Endothelial cell of umbilical vein (primary cell): Measurements from ENCODE around the gene ADGRG1. TPM values are rescaled to one million over a fixed set of nuclear protein-coding genes. Genes with fewer than 3 reads are reported as not detected.

Experiments used
- BruUV-seq: library from RNA; stranded (reverse); fragments of 400-500 nt; replicated peaks from 2 replicates; lab custom pipeline; 2021; lab: Mats Ljungman, UMichigan
- CTCF ChIA-PET: fragments of 300-600, 350-600 bp; sonication (Branson Sonifier 250); formaldehyde crosslinking; loops from one replicate; lab custom pipeline; 2021; ENCODE audit warnings: antibody characterized with exemption, inconsistent platforms; lab: Charles Lee
- POLR2A ChIA-PET: fragments of 300-600, 350-600 bp; sonication (Branson Sonifier 250); formaldehyde crosslinking; loops from one replicate; lab custom pipeline; 2021; ENCODE audit warnings: antibody characterized with exemption, inconsistent platforms; lab: Charles Lee
- DNase-seq: peaks from one replicate; pipeline ENCODE4 v3.0.0-alpha.2; 2011; ENCODE audit warnings: low read depth, low spot score
- FAIRE-seq: peaks from 2 replicates; lab custom pipeline; 2011; peaks lifted over from hg19 to GRCh38; lab: Jason Lieb, UNC
- H2AFZ ChIP-seq: 2 replicates; pipeline ENCODE4 v1.6.0; 2012; ENCODE audit warnings: low read depth, low read length, control low read depth, inconsistent platforms
- H3K27ac ChIP-seq: 2 replicates; pipeline ENCODE4 v1.5.1; 2011; ENCODE audit warnings: low read depth, mild to moderate bottlenecking, control low read depth, low read length, moderate library complexity; ENCODE audit not compliant: insufficient read depth
- H3K27me3 ChIP-seq, 2 experiments: 2 replicates each; pipeline versions ENCODE4 v1.6.0 to v1.6.1; 2011; ENCODE audit warnings: low read length in 2 of 2, mixed read lengths in 1 of 2; ENCODE audit not compliant: control insufficient read depth in 2 of 2, insufficient read depth in 2 of 2
- H3K36me3 ChIP-seq, 2 experiments: 2 replicates in 1 of 2; 3 replicates in 1 of 2; pipeline ENCODE4 v1.5.1; 2011; ENCODE audit warnings: low read length in 2 of 2, mild to moderate bottlenecking in 1 of 2, moderate library complexity in 1 of 2; ENCODE audit not compliant: control insufficient read depth in 2 of 2, insufficient read depth in 2 of 2; ENCODE audit errors: extremely low read depth in 1 of 2
- H3K4me1 ChIP-seq: 3 replicates; pipeline ENCODE4 v1.5.1; 2011; ENCODE audit warnings: mild to moderate bottlenecking, low read length; ENCODE audit not compliant: control insufficient read depth, insufficient read depth; ENCODE audit errors: extremely low read depth
- H3K4me2 ChIP-seq: 2 replicates; pipeline ENCODE4 v1.6.1; 2011; ENCODE audit warnings: low read length, control low read depth, mixed read lengths; ENCODE audit not compliant: insufficient read depth
- H3K4me3 ChIP-seq, 3 experiments: fragments of 200-600 bp in 1 of 3; sonication (generic), shearing (Covaris generic) in 1 of 3; replicated peaks in 1 of 3; 2 replicates each; pipeline ENCODE4 v1.5.1; 2011 to 2016; ENCODE audit warnings: control low read depth in 3 of 3, low read length in 3 of 3, mild to moderate bottlenecking in 2 of 3, inconsistent platforms in 1 of 3, low read depth in 1 of 3, moderate library complexity in 1 of 3; ENCODE audit not compliant: insufficient read depth in 1 of 3
- H3K79me2 ChIP-seq: 2 replicates; pipeline ENCODE4 v1.6.0; 2012; ENCODE audit warnings: low read length, inconsistent platforms; ENCODE audit not compliant: control insufficient read depth, insufficient read depth
- H3K9ac ChIP-seq: replicated peaks from 2 replicates; pipeline ENCODE3; 2011; ENCODE audit warnings: low read length, control low read depth; ENCODE audit not compliant: insufficient read depth; ENCODE audit errors: extremely low read depth
- H3K9me1 ChIP-seq: replicated peaks from 3 replicates; pipeline ENCODE4 v1.6.0; 2011; ENCODE audit warnings: mild to moderate bottlenecking, low read length; ENCODE audit not compliant: control insufficient read depth, insufficient read depth; ENCODE audit errors: extremely low read depth
- H3K9me3 ChIP-seq: replicated peaks from 2 replicates; pipeline ENCODE4 v1.5.1; 2012; ENCODE audit warnings: low read length, inconsistent platforms; ENCODE audit not compliant: control insufficient read depth, insufficient read depth
- H4K20me1 ChIP-seq: replicated peaks from 2 replicates; pipeline ENCODE3; 2011; ENCODE audit warnings: mild to moderate bottlenecking, low read length; ENCODE audit not compliant: control insufficient read depth, insufficient read depth; ENCODE audit errors: extremely low read depth
- CTCF ChIP-seq, 2 donors: IDR thresholded peaks; 1 replicate in 1 of 2; 2 replicates in 1 of 2; pipeline ENCODE4 v1.5.1; 2011; ENCODE audit warnings: low read length in 2 of 2, mild to moderate bottlenecking in 2 of 2, moderate library complexity in 2 of 2, control low read depth in 1 of 2, inconsistent platforms in 1 of 2, low read depth in 1 of 2; ENCODE audit not compliant: insufficient read depth in 1 of 2; ENCODE audit errors: extremely low read depth in 1 of 2
- EZH2 ChIP-seq: IDR thresholded peaks from 2 replicates; pipeline ENCODE4 v1.6.1; 2012; ENCODE audit warnings: borderline replicate concordance, low read depth, mild to moderate bottlenecking, moderate library complexity, low read length, inconsistent platforms; ENCODE audit not compliant: severe bottlenecking
- GATA2 ChIP-seq: IDR thresholded peaks from 2 replicates; pipeline ENCODE4 v1.7.0; 2011; ENCODE audit warnings: low read depth, mild to moderate bottlenecking, moderate library complexity, mixed read lengths, low read length; ENCODE audit not compliant: insufficient read length, insufficient read depth
- JUN ChIP-seq: IDR thresholded peaks from 2 replicates; pipeline ENCODE4 v1.6.1; 2011; ENCODE audit warnings: borderline replicate concordance, low read depth; ENCODE audit not compliant: insufficient read length, insufficient read depth
- MAX ChIP-seq: IDR thresholded peaks from 2 replicates; pipeline ENCODE4 v1.6.1; 2011; ENCODE audit not compliant: insufficient read depth, insufficient read length
- POLR2AphosphoS5 ChIP-seq: IDR thresholded peaks from 2 replicates; pipeline ENCODE4 v1.6.1; 2012; ENCODE audit warnings: low read depth, mild to moderate bottlenecking, control low read depth, low read length, moderate library complexity; ENCODE audit not compliant: insufficient read depth
- dilution Hi-C: fragments of 300-500 bp; cut with MboI; formaldehyde crosslinking; loops from one replicate; pipeline ENCODE4 v1.15.0; 2019; ENCODE audit warnings: low sequenced_read_pairs; ENCODE audit not compliant: extremely low pct_ligation_motif_present
- intact Hi-C: fragments of 100-400 bp; cut with micrococcal nuclease; formaldehyde crosslinking; loops from one replicate; pipeline ENCODE4 v1.10.0; 2022
- polyA plus RNA-seq, 4 experiments: library from polyadenylated mRNA; depleted of rRNA in 3 of 4; stranded (reverse) in 3 of 4; unstranded in 1 of 4; fragments of >200 nt; gene quantifications; 2 replicates each; pipeline versions ENCODE4 v1.2.1 to v1.2.3, GENCODE V29; 2011 to 2012; ENCODE audit warnings: missing spikeins in 1 of 4
- total RNA-seq: library from RNA; stranded (reverse); gene quantifications from 2 replicates; pipeline ENCODE4 v1.2.3, GENCODE V29; 2021

ADGRG1 gene
- total and polyA plus RNA-seq, 2 donors (not counting 3 experiments of a cell fraction or from before 2014, with no cell fraction given) = 45.6 to 92.5 TPM

- TF ChIP-seq GATA2 = no peak
- TF ChIP-seq POLR2AphosphoS5 = no peak
- TF ChIP-seq JUN = no peak
- TF ChIP-seq CTCF (IDR thresholded peaks at IDR 0.05; ENCODE audit: extremely low read depth in 1 of 2, insufficient read depth in 1 of 2, low read depth in 1 of 2, low read length in 2 of 2) = no peak
- no peak for TF ChIP-seq MAX
- TF ChIP-seq EZH2 = no peak
- CTCF ChIA-PET = no interaction called here
- no peak for DNase-seq
- no peaks in the 10 kb centered on the region for H3K27me3 ChIP-seq
- H3K27ac ChIP-seq = no peak overlapping the region
- H2AFZ ChIP-seq = no peak overlapping the region
- no peak for FAIRE-seq
- H3K9me3 ChIP-seq = no peaks in the 10 kb centered on the region
- H3K4me2 ChIP-seq = no peak overlapping the region
- POLR2A ChIA-PET = no interaction called here
- dilution Hi-C loops (no loop called here), intact Hi-C loops (no loop called here)
- no peaks in the 10 kb centered on the region for H4K20me1 ChIP-seq
- H3K79me2 ChIP-seq = no peaks in the 10 kb centered on the region
- H3K9me1 ChIP-seq = no peaks in the 10 kb centered on the region
- H3K4me3 ChIP-seq = no peak overlapping the region
- no TSS peak for BruUV-seq
- no peak overlapping the region for H3K9ac ChIP-seq
- no peaks in the 10 kb centered on the region for H3K4me1 ChIP-seq
- H3K36me3 ChIP-seq = no peaks in the 10 kb centered on the region
Observed at GRCh38 chr16:57613514-57613913, 14.9 kb upstream of the ADGRG1 start.
